Measurements from ENCODE around the gene OR52K1. TPM values are rescaled to one million over a fixed set of nuclear protein-coding genes. Genes with fewer than 3 reads are reported as not detected.
"Not testable (repeated sequence)": the region's sequence is repeated elsewhere in the genome, so short reads cannot be mapped to it uniquely, and the experiment has no call there.

Gene OR52K1
- total RNA-seq, 1 donor from 2014 or later, result not detected

DNA sequence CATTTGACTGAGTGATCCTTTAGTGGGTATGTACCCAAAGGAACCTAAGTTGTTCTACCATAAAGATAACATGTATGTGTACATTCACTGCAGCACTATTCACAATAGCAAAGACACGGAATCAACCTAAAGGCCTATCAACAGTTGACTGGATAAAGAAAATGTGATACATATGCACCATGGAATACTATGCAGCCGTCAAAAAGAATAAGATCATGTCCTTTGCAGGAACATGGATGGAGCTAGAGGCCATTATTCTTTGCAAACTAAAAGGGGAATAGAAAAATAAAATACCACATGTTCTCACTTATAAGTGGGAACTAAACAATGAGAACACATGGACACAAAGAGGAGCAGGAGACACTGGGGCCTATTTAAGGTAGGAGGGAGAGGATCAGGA, 9.0 kb downstream of the OR52K1 start:
- DNase-seq (ENCODE audit: low read depth in 2 of 2), result not testable (repeated sequence)

DNA sequence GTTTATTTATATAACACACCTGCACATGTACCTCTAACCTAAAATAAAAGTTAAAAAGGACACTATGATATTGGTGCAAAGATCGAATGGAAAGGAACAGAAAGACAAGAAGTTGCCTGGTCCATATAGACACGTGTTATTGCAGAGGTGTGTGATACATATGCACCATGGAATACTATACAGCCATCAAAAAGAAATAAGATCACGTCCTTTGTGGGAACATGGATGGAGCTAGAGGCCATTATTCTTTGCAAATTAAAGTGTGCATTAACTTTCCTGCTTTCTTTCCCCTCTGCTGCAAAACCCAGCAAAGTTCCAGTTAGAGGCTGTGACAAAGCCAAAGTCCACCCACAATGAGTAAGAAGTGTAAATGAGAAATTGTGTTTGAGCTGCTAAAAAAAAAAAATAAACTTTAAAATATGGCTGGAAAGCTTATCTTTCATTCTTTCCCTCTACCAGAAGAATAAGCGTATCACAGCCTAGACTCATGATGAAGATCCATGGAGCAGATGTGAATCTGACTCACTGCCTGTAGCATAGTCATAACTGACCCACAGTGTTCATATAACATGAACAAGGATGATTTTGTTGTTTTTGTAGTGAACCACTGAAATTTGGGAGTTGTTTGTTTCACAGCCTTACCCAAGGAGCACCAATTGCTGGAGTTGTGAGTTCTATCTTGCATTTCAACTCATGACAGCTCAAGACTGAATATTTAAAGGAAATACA, 9.6 kb downstream of the OR52K1 start:
- DNase-seq (ENCODE audit: low read depth in 2 of 2), result no peak

- no peak for DNase-seq (ENCODE audit: low read depth in 2 of 2)
Observed at GRCh38 chr11:4493480-4493818, 11.0 kb downstream of the OR52K1 start.

GRCh38 chr11:4495487-4495886, 13.0 kb downstream of the OR52K1 start:
- DNase-seq (ENCODE audit: low read depth in 2 of 2), result peak in 1 of 2 donors; percentile 10

GRCh38 chr11:4495986-4496385, 13.5 kb downstream of the OR52K1 start:
- no peak for DNase-seq (ENCODE audit: low read depth in 2 of 2)

- DNase-seq (ENCODE audit: low read depth in 2 of 2), result no peak
Observed at GRCh38 chr11:4496557-4497248, 14.3 kb downstream of the OR52K1 start.

DNA sequence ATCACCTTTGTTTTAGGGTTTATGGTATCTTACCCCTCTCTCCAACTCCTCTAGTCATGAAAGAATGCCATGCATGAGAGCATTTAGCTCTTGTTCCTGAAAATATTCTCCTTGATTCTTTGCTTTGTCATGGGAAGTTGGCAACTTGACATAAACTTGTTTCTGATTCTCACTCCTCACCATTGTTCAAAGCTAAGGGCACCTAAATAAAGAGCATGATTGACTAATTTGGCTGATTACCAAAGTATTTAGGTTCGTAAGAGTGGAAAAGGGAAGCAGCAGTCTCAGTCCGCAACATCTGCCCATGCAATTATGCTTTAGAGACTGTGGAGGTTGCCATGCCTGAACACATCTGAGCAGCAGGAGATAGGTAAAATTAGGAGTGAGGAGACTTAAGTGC, 26.4 kb downstream of the OR52K1 start:
- no peak for DNase-seq (ENCODE audit: low read depth in 2 of 2)

DNA sequence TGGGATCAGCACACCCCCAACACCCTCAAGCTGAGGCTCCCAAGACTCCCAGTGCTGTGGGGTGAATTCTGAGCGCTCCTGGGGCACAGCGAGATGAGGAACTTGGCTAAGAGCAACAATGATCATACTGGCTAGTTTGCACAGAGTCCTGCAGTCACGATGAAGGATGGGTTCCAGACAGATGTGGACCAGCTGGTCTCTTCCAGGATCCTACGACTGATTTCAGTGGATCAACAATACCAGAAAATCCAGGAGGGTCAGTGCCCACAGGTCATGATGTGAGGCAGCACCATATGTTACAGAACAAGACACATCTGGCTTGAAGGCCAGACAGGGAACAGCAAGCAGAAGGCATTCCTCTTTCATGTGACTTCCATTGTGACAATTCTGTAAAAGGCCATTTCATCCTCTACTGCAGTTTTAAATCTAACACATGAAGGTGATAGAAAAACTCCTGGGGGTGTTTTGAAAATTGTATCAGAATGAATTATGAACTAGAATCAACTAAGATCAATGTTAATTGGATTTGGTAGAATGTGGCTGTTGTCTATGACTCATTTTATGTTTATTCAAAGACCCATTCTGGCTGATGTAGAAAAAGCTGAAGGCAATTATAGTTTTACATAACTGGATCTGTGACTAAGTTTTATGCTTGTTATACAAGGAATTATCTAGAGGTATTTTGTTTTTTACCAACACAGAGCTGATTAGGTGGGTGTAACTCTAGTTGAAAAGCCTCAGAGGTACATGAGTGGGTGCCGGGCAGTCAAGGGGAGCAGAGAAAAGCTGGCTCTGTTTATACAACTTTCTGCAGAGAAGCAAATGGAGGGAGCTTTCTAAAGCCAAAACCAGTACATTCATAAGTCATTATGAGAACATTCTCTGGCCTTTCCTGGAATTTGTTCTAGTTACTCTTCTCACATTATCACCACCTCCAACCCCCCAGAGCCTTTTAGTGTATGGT, 29.1 kb downstream of the OR52K1 start:
- DNase-seq (ENCODE audit: low read depth in 2 of 2), result no peak

GRCh38 chr11:4514196-4514595, 31.8 kb downstream of the OR52K1 start:
- DNase-seq (ENCODE audit: low read depth in 2 of 2), result no peak

DNA sequence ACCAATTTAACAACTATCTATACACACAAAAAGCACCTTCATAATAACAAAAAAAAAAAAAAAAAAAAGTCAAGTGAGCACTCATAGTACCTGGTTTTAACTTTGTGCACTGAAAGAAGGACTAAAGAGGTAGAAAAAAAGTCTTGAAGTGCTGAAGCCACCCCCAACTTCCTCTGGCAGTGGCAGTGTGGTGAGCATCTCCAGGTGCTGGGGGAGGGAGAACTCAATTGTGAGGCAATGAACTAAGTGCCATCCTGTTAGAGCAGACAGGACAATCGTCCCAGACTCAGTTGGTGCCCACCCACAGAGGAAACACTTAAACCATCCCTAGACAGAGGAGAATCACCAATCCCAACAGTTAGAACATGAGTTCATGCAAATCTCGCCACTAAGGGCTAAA, 39.9 kb downstream of the OR52K1 start:
- no peak for DNase-seq (ENCODE audit: low read depth in 2 of 2)

DNA sequence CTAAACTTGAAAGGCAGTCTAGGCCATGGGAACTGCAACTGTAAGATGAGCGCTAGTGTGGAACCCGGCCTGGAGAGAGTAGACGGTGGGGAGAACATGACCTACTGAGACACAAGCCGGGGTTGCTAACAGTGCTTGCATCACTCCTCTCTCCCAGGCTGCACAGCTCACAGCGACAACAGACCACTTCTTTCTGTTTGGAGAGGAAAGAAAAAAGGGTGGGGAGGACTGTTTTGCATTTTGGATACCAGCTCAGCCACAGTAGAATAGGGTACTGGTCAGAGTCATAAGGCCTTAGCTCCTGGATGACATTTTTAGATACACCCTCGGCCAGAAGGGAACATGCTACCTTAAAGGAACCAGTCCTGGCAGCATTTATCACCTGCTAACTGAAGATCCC, 40.3 kb downstream of the OR52K1 start:
- no peak for DNase-seq (ENCODE audit: low read depth in 2 of 2)

GRCh38 chr11:4523666-4524065, 41.2 kb downstream of the OR52K1 start:
- no peak for DNase-seq (ENCODE audit: low read depth in 2 of 2)

DNA sequence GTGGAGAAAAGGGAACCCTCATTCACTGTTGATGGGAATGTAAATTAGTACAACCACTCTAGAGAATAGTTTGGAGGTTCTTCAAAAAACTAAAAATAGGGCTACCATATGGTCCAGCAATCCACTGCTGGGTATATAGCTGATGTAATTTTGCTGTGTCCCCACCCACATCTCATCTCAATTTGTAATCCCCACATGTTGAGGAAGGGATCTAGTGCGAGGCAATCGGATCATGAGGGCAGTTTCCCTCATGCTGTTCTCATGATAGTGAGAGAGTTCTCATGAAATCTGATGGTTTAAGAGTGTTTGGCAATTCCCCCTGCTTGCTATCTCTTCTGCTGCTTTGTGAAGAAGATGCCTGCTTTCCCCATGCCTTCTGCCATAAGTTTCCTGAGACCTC, 45.5 kb downstream of the OR52K1 start:
- DNase-seq (ENCODE audit: low read depth in 2 of 2), result no peak

DNA sequence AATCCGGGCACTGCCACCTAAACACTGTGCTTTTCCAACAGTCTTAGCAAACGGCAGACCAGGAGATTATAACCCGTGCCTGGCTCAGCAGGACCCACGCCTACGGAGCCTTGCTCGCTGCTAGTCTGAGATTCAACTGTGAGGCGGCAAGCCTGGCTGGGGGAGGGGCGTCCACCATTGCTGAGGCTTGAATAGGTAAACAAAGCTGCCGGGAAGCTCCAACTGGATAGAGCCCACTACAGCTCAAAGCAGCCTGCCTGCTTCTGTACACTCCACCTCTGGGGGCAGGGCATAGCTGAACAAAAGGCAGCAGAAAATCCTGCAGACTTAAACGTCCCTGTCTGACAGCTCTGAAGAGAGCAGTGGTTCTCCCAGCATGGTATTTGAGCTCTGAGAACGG, 49.2 kb downstream of the OR52K1 start:
- not testable (repeated sequence) for DNase-seq (ENCODE audit: low read depth in 2 of 2)

GRCh38 chr11:4539603-4540219, 57.3 kb downstream of the OR52K1 start:
- peak; percentile 2 to 44 for DNase-seq (ENCODE audit: low read depth in 2 of 2)

GRCh38 chr11:4541071-4541470, 58.6 kb downstream of the OR52K1 start:
- no peak for DNase-seq (ENCODE audit: low read depth in 2 of 2)

Other genes starting within 250 kb of the OR52K1 start
- gene OR52B4, start 114.3 kb upstream of the OR52K1 start, total RNA-seq, result not detected in 2 replicates
- 25.9 and 29.1 TPM in 2 replicates for gene TRIM21, start 88.9 kb upstream of the OR52K1 start, total RNA-seq
- not detected in 2 replicates for gene OR52K2, start 33.4 kb upstream of the OR52K1 start, total RNA-seq
- gene OR52M1, start 62.5 kb downstream of the OR52K1 start, total RNA-seq, result not detected in 2 replicates
- gene OR52I2, start 99.1 kb downstream of the OR52K1 start, total RNA-seq, result not detected in 2 replicates
- gene OR52I1, start 111.4 kb downstream of the OR52K1 start, total RNA-seq, result not detected in 2 replicates
- 7.4 and 10.1 TPM in 2 replicates for gene TRIM68, start 125.6 kb downstream of the OR52K1 start, total RNA-seq
- gene OR51D1, start 154.8 kb downstream of the OR52K1 start, total RNA-seq, result not detected in 2 replicates
- not detected in 2 replicates for gene OR51E1, start 161.3 kb downstream of the OR52K1 start, total RNA-seq
- not detected in 2 replicates for gene OR51E2, start 215.2 kb downstream of the OR52K1 start, total RNA-seq
- not detected in 2 replicates for gene MMP26, start 222.1 kb downstream of the OR52K1 start, total RNA-seq